Hematopoietic multipotent progenitor cell treated with erythropoietin and hydrocortisone succinate and interleukin-3 and kit ligand, for 6 days (in vitro differentiated cells): ENCODE measurements around the gene KLHDC7B.
A peak's percentile ranks its signal among the peaks of the same experiment; 100 is the strongest.

Experiments used
- DNase-seq: peaks from one replicate; pipeline ENCODE4 v3.0.0-alpha.2; 2015

Gene KLHDC7B

DNA sequence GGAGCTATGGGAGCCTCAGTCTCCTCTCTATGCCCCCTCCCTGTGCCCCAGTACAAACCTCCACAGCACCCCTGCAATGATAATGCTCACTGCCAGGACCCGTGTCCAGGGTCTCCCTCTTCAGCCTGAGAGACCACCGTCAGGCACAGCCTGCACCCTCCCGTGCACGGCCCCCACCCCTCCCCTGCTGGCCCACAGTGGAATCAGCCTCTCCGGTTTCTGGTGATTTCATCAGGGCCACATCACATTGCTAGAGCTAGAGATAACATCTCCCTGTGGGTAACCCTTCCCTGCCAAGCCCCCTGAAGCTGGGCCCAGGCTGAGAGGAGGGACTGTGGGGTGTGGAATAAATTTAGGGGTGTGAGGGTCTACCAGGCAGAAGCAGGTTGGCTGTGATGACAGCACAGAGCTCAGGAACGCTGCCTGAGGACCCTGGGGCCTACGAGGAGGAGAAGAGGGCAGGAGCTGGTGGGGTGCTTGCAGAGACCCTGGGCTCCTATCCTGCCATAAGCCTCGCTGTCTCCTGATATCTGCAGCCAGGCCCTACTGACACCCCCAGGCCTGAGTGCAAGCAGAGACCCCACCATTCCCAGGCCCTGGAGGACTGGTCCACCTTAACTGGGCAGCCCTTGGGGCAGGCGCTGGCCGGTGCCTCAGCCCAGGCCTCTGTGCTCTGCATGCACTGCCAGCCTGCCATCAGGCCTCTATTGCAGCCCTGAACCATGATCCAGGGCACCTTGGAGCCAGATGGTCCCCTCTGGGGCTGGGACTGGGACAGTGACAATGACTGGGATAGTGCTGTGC, at the start of gene KLHDC7B:
KLHDC7B (plus strand) TSS at position 378 of the 804 bp plus-strand sequence; CDS start at position 723, 345 bp downstream.
- DNase-seq, result peak; percentile 68

DNA sequence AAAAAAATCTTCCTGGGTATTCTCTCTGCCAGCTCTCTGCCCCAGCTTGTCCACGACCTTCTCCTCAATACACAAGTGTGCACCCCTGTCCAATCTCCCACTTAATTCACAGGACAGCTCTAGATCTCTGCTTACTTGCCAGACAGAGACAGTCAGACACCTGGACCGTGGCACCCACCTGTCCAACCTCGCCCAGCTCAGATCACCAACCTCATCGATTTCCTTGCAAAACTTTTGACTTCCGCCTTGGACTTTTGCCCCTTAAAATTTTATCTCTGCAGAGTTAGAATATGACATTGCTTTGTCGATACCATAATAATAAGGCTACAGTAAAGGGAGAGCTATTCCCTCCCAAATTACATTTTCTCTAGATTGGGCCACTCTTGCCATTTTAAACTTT, 48.6 kb upstream of the KLHDC7B start:
- no peak for DNase-seq

DNA sequence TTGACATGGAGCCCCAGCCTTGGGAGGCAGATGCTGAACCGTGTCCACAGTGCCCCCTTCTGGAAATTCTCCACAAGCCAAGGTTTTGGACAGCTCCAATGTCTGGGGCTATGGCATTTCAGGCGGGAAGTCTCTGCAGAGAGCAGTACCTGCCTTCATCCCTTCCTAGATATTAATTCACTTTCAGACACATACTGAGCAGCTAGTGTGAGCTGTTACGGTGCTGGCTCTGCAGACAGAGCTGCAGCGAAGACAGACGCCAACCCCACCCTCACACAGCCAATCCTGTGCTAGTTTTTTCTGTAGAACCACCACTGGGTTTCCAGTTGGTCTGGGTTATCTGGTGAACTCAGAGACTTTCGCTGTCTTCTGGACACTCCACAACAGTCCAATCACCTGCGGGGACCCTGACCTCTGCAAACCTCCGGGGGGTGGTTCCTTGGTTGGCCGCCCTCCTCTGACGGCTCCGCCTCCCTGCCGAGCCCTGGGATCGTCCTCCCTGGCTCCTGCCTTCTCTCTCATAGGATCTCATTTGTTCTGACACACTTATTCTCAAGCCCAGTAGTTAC, 47.3 kb upstream of the KLHDC7B start:
- DNase-seq, result peak; percentile 90

DNA sequence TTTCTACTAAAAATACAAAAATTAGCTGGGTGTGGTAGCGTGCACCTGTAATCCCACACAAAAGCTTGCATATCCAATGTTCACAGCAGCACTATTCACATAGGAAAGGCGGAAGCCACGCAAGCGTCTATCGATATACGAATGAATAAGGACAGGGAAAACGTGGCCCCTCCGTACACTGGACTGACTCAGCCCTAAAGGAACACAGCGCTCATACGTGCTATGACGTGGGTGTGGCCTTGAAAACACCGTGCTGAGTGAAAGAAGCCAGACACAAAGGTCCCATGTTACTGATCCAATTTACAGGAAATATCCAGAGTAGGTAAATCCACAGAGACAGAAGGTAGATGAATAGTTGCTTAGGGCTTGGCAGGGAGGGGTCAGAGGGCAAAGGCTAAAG, 45.2 kb upstream of the KLHDC7B start:
- no peak for DNase-seq

DNA sequence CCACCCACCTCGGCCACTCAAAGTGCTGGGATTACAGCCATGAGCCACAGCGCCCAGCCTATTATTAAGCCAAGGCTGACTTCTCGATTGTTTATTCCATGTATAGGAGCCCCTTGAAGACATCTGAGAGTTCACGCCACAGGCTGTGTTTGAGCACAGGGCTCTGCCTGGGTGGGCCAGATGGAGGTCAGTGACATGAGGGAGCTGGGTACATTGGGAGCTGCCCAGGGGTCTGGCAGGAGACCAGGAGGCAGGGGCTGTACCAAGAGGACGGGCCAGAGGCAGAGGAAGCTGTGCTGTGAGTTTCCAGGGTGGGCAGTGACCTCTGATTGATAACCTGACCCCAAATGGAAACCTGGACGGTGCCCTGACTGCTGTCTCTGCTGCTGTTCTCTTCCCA, 43.6 kb upstream of the KLHDC7B start:
- DNase-seq, result no peak

DNA sequence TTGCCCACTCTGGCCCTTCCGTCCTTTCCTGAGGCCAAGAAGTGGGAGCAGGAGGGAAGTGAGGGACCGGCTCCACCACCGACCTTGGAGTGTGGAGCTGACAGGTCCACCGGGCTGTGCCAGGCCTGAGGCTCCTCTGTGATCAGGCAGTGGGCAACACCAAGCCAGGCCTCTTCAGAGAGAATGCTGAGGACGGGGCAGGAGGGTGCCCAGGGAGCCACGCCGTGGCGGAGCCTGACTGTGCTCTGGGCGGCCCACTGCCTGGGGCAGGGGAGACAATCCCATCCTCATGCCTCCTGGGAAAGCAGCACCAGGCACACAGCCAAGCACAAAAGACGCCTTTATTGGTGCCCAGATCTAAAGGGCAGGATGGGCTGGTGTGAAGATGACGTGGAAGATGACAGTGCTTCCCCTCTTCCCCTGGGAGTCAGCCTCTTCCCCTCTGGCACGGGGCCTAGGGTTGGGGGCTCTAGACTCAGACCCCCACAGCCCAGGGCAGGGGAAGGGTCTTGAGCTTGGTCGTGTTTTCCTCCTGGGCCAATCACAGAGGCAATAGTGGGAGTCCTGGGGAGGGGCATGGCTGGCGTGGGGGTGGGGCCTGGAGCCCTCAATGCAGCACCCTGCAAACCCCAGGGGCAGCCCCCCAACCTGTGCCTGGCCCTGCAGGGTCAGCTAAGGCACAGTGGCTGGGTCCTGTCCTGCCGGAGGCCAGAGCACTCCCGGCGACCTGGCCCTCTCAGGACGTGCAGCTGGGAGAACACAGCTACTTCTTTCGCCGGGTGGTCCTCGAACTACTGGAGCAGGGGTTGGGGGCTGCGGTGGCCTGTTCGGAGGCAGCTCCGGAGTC, 42.8 kb upstream of the KLHDC7B start:
- DNase-seq, result no peak

DNA sequence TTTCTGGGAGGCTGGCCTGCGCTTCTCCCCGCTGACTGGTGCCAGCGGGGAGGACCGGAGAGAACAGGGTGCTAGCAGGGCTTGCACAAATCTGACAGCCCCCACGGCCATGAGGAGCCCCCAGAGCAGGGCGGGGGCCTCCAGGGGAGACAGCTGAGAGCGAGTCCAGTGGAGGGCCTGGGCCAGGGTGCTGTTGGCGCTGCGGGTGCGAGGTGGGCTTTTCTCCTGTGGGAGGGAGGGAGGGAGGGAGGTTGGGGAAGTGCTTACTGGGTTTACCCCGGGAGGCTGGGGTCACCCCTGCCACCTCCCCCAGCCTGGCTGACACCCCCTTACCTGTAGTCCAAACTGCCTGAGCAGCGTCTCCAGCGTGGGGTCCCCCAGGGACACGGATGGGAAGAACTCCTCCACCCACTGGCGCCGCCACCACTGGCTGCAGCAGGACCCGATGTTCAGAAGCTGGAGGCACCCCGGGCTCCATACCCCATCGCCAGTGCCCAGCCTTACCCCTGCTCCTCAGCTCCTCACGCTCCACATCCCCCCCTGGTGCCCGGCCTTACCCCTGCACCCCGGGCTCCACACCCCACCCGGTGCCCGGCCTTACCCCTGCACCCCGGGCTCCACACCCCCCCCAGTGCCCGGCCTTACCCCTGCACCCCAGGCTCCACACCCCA, 42.1 kb upstream of the KLHDC7B start:
- DNase-seq, result peak; percentile 47

DNA sequence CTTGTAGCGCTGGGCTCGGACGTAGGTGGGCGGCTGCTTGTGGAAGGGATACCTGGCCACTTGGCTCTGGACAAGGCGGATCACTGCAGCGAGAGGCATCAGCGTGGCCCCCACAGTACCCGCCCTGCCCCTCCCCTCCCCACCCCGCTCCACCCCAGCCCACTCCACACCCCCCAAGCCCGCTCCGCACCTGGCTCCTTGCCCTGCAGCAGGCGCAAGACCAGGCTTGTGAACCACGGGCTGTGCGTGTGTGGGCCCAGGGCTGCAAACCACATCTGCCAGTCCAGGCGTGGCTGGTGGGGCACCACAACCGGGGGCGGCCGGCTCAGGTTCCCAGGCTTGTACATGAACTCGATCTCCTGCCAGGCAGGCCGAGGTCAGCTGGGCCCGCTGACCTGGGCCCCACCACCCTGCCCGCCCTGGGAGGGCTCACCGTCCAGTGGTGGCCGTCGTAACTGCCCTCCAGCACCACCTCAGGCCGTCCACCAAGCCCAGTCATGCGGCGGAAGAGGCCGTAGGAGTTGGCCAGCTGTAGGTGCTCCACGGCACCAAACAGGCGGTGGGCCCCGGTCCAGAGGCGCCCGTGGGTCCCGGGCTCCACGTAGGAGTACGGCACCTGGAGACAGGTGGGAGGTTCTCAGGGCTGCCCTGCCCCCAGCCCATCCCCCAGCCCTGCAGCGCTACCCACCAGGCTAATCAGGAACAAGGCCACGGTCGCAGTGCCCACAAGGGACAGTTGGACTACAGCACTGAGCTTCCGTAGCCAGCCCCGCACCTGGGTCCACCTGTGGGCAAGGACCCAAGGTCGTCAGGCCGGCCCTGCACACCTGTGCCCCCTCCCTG, 41.1 kb upstream of the KLHDC7B start:
- DNase-seq, result no peak

DNA sequence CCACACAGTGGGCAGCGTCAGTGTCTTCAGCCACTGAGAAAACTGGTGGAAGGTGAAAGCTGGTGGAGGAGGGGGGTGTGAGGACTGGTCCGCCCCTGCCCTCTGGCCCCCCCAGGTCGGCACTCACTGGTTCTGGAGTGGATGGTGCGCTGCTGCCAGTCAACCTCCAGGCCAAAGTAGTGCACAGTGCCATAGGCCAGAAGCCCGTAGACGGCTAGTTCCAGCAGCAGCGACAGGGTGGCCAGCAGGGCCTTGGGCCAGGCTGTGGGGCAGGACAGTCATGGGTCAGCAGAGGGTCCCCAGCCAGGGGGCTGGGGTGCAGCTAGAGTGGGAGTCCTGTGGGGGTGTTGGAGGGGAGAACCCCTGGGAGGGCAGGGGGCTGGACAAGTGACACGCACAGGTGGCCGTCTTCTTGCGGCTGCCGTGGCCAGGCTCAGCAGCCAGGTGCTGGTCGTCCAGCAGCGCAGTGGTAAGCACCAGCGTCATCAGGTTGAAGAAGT, 40.4 kb upstream of the KLHDC7B start:
- no peak for DNase-seq

DNA sequence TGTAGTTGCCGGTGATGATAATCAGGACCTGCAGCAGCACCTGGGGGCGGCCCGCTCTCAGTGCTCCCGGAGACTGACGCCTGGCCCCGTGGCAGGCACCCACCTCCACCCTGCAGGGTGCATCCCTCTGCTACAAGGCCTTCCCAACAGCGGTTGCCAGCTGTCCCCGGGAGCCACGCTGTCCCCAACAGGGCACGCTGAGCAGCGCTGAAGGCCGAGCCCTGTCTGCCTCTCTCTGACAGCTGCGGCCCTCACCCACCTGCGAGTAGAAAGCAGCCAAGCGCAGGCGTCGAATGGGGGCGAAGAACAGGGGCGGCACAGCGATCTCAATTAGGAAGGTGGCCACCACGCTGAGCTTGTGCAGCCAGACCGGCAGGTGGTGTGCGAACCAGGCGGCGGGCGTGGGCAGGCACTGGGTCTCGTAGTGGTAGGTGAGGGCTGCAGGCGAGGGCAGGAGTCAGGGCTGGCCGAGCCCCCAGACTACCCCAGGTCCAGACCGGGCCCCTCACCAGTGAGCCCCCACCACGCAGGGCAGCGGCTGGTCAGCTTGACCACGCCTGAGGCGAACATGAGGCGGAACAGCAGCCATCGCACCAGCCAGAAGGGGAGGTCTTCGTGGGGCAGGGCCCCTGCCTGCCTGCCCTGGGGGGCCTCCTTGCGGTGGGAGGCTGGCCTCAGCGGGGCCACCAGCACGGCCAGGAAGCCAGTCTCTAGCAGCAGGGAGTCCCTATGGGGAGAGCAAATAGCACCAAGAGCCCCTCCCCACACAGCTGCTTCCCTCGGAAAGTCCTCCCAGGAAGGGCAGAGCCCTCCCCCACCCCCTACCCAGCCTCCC, 39.7 kb upstream of the KLHDC7B start:
- DNase-seq, result no peak

DNA sequence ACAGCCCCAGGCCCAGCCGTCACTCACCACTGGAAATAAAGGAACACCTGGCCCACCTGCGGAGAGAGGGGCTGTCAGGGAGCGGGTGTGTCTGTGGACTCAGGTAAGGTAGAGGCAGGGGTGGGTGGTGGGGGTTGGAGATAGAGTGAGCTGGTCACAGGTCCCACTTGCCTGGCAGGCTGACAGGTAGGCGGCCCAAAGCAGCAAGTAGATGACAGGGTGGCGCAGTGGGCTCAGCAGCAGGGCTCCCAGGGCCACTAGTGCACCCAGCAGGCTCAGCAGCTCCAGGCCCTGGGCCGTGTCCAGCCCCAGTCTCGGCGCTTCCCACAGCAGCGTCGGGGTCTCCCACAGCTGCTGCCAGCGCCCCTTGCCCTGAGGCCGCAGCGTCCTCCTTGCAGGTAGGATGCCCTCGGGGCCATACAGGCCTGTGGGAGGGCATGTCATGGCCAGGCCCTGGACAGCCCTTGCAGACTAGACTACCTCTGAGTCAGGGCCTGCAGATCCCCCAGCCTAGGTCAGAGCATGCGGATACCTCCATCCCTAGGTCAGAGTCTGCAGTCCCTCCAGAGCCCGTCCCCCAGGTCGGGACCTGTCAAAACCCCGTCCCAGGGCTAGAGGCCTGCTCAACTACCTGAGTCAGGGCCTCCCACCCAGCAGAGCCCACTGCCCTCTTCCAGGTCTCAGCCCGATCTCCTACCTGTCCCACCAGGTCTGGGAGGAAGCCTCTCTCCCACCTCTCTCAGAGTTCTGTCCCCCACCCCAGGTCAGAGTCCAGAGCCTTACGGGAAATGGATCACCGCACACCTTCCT, 38.9 kb upstream of the KLHDC7B start:
- no peak for DNase-seq

DNA sequence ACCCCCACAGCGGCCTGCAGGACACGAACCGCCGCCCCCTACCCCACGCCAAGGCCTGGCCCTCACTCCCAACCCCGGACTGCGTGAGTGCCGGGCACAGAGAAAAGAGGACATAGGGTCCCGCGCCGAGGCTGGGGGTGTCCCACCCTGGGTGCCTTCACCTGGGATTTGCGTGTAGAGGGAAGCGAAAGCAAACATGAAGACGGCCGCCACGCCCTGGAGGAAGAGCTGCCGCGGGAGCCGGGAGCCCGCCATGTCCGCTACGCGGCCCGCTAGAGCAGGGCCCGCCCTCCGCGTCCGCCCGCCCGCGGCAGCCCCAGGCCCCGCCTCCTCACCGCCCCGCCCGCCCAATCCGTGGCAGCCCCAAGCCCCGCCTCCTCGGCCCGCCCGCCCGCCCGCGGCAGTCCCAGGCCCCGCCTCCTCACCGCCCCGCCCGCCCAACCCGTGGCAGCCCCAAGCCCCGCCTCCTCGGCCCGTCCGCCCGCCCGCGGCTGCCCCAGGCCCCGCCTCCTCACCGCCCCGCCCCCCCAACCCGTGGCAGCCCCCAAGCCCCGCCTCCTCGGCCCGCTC, 38.2 kb upstream of the KLHDC7B start, which contains the start of gene LMF2:
LMF2 (minus strand) TSS at position 282 of the 570 bp plus-strand sequence; CDS start at position 255, 27 bp downstream.
- no peak for DNase-seq

DNA sequence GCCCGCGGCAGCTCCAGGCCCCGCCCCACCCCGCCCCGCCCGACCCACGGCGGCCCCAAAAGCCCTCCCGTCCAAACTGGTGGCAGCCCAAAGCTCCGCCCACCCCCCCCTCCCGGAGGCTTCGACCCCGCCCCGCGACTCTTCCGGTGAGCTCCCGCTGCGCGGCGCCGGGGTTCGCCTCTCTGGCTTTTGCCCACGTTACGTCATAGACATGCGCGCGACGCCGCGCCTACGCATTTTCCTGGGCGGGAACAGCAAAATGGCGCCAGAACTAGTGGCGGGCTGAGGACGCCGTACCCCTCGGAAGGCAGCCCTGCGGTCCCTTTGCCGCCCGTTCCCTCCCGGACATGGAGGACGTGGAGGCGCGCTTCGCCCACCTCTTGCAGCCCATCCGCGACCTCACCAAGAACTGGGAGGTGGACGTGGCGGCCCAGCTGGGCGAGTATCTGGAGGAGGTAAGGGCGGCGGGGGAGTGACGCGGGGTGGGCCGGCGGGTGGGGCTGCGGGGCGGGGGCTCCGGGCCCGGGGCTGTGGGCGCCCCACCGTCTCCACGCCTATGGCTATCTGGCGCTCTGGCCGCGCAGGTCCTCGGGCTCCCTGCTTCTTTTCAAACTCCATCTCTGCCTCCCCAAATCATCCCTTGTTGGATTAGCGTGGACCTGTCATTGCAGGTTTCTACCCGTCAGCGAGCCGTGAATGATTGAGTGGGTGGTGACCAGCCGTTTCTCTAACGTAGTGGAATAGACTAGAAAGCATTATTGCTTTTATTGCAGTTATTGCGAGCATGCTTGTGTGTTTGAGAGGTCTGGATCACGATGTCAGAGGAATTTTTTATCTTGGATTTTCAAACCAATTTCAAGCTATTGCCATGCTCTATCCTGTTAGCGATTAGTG, 37.5 kb upstream of the KLHDC7B start, which contains the start of gene NCAPH2:
NCAPH2 (plus strand) TSS at position 234 of the 894 bp plus-strand sequence; CDS start at position 348, 114 bp downstream.
- peak; percentile 98 for DNase-seq

DNA sequence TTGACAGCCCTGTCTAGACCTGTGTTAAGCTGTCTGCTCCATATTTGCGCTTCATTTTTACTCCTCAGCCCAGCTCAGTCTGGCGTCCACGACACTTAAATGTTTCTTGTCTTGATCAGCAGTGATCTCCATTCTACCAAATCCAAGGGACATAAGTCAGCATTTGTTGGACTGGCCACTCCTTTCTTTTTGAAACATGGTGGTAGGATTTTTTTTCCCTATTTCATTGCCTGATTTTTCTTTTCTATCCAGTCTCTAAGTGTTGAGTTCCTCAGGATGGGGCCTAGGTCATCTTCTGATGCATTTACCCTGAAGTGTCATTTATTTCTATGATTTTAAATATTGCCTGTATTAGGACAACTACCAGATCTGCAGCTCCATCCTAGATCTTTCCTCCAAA, 36.8 kb upstream of the KLHDC7B start:
- no peak for DNase-seq

DNA sequence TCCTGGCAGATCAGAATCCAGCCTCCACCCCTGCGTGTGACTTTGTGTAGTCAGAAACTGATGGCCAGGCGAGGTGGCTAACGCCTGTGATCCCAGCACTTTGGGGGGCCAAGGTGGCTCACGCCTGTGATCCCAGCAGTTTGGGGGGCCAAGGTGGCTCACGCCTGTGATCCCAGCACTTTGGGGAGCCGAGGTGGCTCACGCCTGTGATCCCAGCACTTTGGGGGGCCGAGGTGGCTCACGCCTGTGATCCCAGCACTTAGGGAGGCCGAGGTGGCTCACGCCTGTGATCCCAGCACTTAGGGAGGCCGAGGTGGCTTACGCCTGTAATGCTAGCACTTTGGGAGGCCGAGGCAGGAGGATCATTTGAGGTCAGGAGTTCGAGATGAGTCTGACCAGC, 32.5 kb upstream of the KLHDC7B start:
- DNase-seq, result no peak

DNA sequence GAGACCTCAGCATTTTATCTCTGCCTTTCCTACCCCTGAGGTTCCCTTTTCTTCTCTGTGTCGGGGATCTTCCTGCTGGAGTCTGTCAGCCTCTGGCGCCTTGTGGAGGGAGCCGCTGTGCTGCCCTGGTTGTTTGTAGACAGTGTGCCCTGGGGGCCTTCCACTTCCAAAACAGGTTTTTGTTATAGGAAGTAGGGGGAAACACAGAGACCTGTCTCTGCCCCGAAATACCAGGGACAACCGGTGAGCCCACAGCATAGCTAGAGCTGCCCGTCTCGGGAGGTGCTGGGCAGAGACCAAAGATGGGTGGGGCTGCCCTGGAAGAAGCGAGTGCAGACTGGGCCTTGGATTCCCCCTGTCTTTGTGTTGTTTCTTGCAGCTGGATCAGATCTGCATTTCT, 29.6 kb upstream of the KLHDC7B start:
- no peak for DNase-seq

DNA sequence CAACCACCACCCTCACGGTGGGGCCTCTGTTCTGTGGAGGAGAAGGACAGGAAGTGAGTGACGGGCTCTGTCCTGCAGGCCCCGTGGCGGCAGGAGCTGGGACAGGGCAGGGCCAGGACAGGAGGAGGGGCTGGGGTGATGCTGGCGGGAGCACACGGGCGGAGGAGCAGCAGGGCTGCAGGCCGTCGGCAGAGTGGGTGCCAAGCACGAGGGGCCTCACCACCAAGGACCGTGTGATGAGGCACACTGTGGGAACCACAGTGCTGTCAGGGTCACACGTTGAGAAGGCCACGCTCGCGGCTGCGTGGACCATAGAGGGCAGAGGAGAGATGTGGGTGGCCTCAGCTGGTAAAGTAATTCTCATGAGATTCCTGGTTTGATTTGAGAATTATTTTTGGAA, 28.8 kb upstream of the KLHDC7B start:
- no peak for DNase-seq

DNA sequence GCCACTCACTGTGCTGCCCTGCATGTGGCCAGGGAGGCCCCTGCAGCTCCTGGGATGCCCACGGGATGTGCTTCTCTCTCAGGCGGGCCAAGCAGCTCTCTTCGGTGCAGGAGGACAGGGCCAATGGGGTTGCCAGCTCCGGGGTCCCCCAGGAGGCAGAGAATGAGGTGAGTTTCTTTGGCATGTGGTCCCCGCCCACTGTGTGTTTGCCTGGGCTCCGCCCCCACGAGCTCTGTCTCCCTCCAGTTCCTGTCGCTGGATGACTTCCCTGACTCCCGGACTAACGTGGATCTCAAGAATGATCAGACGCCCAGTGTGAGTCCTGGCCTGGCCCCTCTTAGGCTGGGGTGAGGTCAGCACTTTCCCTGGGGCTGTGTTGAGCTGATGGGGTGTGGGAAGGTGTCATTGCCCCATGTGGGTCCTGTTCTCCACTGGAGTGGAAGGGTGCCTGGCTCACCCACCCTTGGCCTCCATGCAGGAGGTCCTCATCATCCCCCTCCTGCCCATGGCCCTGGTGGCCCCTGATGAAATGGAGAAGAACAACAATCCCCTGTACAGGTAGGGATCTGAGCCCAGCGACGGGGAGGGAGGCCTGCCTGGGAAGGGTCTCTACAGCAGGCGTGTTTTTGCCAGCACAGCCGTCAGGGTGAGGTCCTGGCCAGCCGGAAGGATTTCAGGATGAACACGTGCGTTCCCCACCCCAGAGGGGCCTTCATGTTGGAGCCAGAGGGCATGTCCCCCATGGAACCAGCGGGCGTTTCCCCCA, 28.0 kb upstream of the KLHDC7B start:
- DNase-seq, result no peak
